HT-29 (cell line): ENCODE results near the gene RNU6-1. TPM values are rescaled to one million over a fixed set of nuclear protein-coding genes. Genes with fewer than 3 reads are reported as not detected.

ENCODE experiments used
- DNase-seq: peaks from one replicate; pipeline ENCODE4 v3.0.0-alpha.2; 2015; ENCODE audit warnings: low spot score
- total RNA-seq: library from RNA; depleted of rRNA; stranded (reverse); fragments of >200 nt; shearing (Covaris generic); gene quantifications from 2 replicates; pipeline ENCODE4 v1.2.3, GENCODE V29; 2014

Gene RNU6-1
- total RNA-seq, 1 experiment from 2014 or later = not detected

GRCh38 chr15:67857220-67857619 is 17.4 kb upstream of the RNU6-1 start:
- no peak for DNase-seq

GRCh38 chr15:67855842-67856241 is 16.0 kb upstream of the RNU6-1 start:
- no peak for DNase-seq

DNA sequence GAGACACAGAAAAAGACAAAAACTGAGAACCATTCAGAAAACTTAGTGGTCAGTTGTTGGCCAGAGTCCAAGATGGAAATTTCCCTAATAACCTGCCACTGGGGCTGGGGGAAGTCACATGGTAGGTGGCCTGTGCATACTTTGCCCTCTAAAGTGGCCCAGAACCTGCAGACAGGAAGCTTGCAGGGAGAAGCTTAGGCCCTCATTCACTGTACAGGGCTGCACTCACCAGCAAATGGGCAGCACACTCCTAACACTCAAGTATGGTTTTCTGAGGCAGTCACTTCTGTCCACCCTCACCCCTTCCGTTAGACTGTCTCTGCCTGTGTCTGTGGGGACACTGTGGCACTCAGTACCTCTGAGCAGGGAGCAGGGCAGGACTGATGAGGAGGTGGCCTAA is 14.5 kb upstream of the RNU6-1 start:
- DNase-seq = no peak

GRCh38 chr15:67853454-67853853 is 13.6 kb upstream of the RNU6-1 start:
- no peak for DNase-seq

GRCh38 chr15:67852418-67852817 is 12.6 kb upstream of the RNU6-1 start:
- DNase-seq = no peak

GRCh38 chr15:67850994-67851571 is 11.2 kb upstream of the RNU6-1 start:
- DNase-seq = no peak

DNA sequence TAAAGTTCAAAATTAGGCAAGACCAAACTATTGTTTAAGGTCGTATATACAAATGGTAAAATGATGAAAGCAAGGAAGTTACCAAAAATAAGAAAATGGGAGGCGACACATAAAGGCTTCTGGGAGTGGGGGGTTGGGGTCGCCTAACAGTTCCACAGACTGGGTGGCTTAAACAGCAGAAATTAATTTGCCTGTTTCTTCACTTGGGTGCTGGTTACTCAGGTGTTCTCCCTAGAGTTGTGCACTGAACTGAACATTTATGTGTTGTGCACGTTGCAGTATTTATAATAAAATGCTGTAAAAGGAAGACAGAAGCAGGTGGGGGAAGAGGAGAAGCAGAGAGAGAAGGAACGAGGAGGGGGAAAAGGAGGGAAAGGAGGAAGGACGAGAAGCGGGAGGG is 10.5 kb upstream of the RNU6-1 start:
- DNase-seq = no peak

DNA sequence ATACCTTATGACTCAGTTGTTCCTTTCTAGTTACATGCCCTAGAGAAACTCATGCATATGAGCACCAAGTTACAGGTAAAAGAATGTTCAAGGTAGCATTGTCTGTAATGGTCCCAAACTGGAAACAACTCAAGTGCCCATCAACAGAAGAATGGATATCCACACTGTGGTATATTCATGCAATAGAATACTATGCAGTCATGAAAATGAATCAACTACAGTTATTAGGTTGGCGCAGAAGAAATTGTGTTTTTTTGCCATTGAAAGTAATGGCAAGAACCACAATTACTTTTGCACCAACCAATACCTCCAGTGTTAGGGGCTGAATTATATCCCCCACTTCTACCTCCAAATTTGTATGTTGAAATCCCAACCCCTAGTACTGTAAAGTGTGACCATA is 9.7 kb upstream of the RNU6-1 start:
- no peak for DNase-seq

- no peak for DNase-seq
Measured at GRCh38 chr15:67845974-67846373, 6.1 kb upstream of the RNU6-1 start.

- DNase-seq = no peak
Measured at GRCh38 chr15:67843571-67844387, 3.9 kb upstream of the RNU6-1 start.

- DNase-seq = no peak
Measured at GRCh38 chr15:67843092-67843501, 3.3 kb upstream of the RNU6-1 start.

GRCh38 chr15:67841513-67841762 is 1.6 kb upstream of the RNU6-1 start:
- no peak for DNase-seq

GRCh38 chr15:67840749-67841512 is 1.1 kb upstream of the RNU6-1 start:
- DNase-seq = peak; percentile 70

DNA sequence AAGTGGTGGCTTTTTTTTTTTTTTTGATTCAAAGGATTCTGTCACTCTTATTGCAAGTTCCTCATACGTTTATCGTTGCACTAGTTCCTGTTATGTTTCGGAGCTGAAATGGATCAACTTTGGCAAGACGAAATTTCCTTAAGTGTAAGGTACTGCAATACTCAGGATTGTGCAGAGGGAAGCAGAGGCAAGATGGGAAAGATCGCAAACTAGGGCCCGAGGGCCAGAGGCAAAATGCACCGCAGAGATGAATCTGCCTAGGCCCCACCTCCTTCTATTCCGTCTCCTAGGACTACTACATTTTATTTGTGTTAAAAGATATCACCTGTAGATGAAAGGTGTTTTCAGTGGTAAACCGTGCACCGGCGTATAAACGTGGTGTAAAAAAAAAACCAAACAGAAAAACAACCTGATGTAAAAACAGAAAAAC is 331 bp downstream of the RNU6-1 start:
- DNase-seq = peak; percentile 88

DNA sequence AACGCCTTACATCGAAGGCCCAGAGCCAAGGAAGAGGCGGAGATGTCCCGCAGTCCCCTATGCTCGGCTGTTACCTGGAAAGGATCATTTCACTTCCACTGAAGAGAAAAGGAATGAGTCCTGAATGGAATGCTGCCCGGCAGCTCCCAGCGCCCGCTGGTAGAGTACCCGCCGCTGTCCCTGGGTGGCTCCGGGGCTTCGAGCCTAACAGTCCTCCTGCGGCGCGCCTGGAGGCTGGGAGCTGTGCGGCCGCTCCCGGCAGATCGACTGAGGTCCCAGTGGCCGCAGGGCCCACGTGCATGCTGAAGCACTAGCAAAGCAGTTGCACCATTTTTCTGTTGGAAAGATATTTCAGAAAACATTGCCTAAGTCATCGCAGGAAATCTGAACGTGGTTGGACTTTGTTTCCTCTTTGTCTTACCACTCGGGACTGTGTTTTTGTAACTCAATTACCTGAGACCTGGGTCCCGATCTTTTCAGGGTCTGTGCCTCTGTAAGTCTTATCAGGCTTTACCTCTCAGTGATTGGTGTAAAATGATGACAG is 984 bp downstream of the RNU6-1 start:
- DNase-seq = peak; percentile 91

DNA sequence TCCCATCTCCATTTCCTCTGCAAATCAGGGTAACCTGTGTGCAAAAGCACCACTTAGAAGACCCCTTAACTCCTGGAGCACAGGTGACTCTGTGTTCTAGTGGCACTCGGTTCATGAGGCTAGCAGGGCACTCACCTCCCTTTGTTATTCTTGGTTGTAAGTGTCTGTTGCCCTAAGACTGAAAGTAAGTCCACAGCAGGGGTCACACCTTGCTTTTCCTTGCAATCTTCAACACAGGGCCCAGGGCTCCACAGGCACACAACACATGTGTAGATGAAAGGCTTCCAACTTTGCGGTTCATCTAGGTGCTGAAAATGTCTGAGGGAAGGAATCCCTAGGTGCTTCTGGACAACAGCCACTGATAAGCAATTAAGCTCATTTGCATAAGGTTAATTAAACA is 2.9 kb downstream of the RNU6-1 start:
- no peak for DNase-seq

- peak; percentile 67 for DNase-seq
Measured at GRCh38 chr15:67836477-67836876, 3.4 kb downstream of the RNU6-1 start.

DNA sequence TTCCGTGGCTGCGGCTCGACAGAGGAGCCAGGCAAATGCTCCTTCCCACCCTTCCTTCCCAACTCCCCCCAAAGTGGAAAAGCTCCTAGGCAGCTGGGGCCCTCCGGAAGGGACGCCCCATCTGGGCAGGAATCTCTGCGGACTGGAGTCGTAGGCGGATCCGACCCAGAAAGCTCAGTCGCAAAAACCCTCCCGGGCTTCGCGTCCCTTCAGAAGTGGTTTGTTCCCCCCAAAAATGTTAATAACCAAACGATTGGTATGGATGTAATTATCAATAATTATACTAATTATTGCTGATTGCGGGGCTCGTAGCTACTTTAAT is 3.8 kb downstream of the RNU6-1 start:
- DNase-seq = no peak

- no peak for DNase-seq
Measured at GRCh38 chr15:67835297-67836133, 4.3 kb downstream of the RNU6-1 start.

GRCh38 chr15:67834581-67835296 is 5.1 kb downstream of the RNU6-1 start:
- DNase-seq = no peak
